Upper lobe of right lung (tissue), 1 donor: ENCODE data around the gene UNC5C. TPM values are rescaled to one million over a fixed set of nuclear protein-coding genes. Genes with fewer than 3 reads are reported as not detected.

Source experiments
- ATAC-seq: fragments of 200-7000 bp; cut with Tn5 transposase; one replicate; pipeline ENCODE4 v1.9.1; 2020; ENCODE audit warnings: mild to moderate bottlenecking, moderate library complexity
- DNase-seq: peaks from one replicate; pipeline ENCODE4 v3.0.0-alpha.2; 2020
- H3K27ac ChIP-seq: fragments of 200-600 bp; one replicate; pipeline ENCODE4 v1.8.0; 2022
- H3K27me3 ChIP-seq: fragments of 200-600 bp; one replicate; pipeline ENCODE4 v1.8.0; 2022; ENCODE audit warnings: mild to moderate bottlenecking
- H3K36me3 ChIP-seq: fragments of 200-600 bp; one replicate; pipeline ENCODE4 v1.8.0; 2022
- H3K4me1 ChIP-seq: fragments of 200-600 bp; one replicate; pipeline ENCODE4 v1.8.0; 2022
- H3K4me3 ChIP-seq: fragments of 200-600 bp; one replicate; pipeline ENCODE4 v1.8.0; 2022; ENCODE audit warnings: mild to moderate bottlenecking
- H3K9me3 ChIP-seq: fragments of 200-600 bp; one replicate; pipeline ENCODE4 v1.8.0; 2022
- intact Hi-C: fragments of 100-400 bp; cut with DNase I; formaldehyde crosslinking; loops from one replicate; pipeline ENCODE4 v1.11.0; 2022
- total RNA-seq: library from RNA; stranded (reverse); fragmentation: NEBNext Ultra II Directional; extraction: Animal tissue kit (Norgen Biotek cat#: 25700); gene quantifications from one replicate; pipeline ENCODE4 v1.2.1, GENCODE V29; 2021
- TF ChIP-seq, protein P1 (sequence below): fragments of 200-600 bp; IDR thresholded peaks from one replicate; pipeline ENCODE4 v1.8.0; 2022; ENCODE audit warnings: antibody characterized with exemption
- donor health status: DM: no; HTN: yes; CAD: no; lungs with severe emphysema.

UNC5C gene
- total RNA-seq, 1 donor from 2014 or later, result 6.7 TPM

DNA sequence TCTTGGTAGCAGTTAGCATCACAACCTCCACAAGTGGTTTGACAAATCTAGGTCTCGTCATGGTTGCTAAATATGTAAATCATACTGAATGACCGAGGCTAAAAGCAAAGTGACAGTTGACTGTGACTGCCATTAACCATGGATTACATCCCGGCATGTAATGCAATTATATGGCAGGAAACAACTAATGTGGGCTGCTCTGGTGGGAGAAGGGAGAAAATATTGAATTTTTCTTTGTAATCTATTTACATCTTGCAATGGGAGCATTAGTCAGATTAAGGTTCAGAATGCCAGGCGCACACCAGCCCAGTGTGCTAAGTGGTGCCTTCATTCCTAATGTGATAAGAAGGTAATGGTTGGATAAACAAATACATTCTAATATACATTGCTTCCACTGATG is 35.8 kb downstream of the UNC5C start:
- ATAC-seq (no peak), DNase-seq (no peak)
- no peak overlapping the region for H3K27ac ChIP-seq
- H3K4me3 ChIP-seq, result no peak overlapping the region
- TF ChIP-seq, protein P1, sequence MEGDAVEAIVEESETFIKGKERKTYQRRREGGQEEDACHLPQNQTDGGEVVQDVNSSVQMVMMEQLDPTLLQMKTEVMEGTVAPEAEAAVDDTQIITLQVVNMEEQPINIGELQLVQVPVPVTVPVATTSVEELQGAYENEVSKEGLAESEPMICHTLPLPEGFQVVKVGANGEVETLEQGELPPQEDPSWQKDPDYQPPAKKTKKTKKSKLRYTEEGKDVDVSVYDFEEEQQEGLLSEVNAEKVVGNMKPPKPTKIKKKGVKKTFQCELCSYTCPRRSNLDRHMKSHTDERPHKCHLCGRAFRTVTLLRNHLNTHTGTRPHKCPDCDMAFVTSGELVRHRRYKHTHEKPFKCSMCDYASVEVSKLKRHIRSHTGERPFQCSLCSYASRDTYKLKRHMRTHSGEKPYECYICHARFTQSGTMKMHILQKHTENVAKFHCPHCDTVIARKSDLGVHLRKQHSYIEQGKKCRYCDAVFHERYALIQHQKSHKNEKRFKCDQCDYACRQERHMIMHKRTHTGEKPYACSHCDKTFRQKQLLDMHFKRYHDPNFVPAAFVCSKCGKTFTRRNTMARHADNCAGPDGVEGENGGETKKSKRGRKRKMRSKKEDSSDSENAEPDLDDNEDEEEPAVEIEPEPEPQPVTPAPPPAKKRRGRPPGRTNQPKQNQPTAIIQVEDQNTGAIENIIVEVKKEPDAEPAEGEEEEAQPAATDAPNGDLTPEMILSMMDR, result no peak
- no peaks in the 10 kb centered on the region for H3K9me3 ChIP-seq
- intact Hi-C loops, result no loop called here
- no peaks in the 10 kb centered on the region for H3K27me3 ChIP-seq
- H3K4me1 ChIP-seq, result no peaks in the 10 kb centered on the region
- H3K36me3 ChIP-seq, result no peaks in the 10 kb centered on the region

- Histone ChIP-seq H3K36me3 (no peaks in the 10 kb centered on the region), H3K4me3 (no peak overlapping the region), H3K4me1 (no peaks in the 10 kb centered on the region), H3K9me3 (no peaks in the 10 kb centered on the region), H3K27me3 (no peaks in the 10 kb centered on the region), H3K27ac (no peak overlapping the region)
- ATAC-seq, result no peak
- TF ChIP-seq, protein P1, result no peak
- intact Hi-C loops, result no loop called here
- DNase-seq, result no peak
These were observed 37.3 kb downstream of the UNC5C start for GRCh38 chr4:95511477-95511876.

GRCh38 chr4:95510877-95511276 is 37.9 kb downstream of the UNC5C start:
- H3K27ac ChIP-seq, result no peak overlapping the region
- intact Hi-C loops, result no loop called here
- no peak for DNase-seq
- no peaks in the 10 kb centered on the region for H3K9me3 ChIP-seq
- no peaks in the 10 kb centered on the region for H3K36me3 ChIP-seq
- no peaks in the 10 kb centered on the region for H3K27me3 ChIP-seq
- TF ChIP-seq, protein P1, result no peak
- ATAC-seq, result no peak
- H3K4me3 ChIP-seq, result no peak overlapping the region
- no peaks in the 10 kb centered on the region for H3K4me1 ChIP-seq

DNA sequence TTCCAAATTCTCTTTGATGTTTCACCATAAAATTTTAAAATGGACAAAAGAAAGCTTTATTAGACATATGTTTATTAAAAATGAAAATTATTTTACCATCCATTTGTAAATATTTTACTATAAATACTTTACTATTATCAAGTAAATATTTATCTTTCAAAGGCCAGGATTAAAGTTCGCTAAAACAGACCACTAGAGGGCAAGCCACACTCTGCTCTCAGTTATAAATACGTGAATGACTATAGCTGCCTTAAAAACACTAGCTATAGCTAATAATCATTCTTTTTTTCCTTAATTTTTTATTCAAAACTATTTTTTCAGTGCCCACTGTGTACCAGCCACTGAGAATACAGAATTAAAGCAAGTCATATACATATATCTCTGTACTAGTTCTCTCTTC is 38.6 kb downstream of the UNC5C start:
- no peak for DNase-seq
- intact Hi-C loops, result no loop called here
- TF ChIP-seq, protein P1, result peak; percentile 67
- no peaks in the 10 kb centered on the region for H3K36me3 ChIP-seq
- no peak overlapping the region for H3K27ac ChIP-seq
- no peaks in the 10 kb centered on the region for H3K9me3 ChIP-seq
- H3K27me3 ChIP-seq, result no peaks in the 10 kb centered on the region
- peak; percentile 53 for ATAC-seq
- no peaks in the 10 kb centered on the region for H3K4me1 ChIP-seq
- no peak overlapping the region for H3K4me3 ChIP-seq

GRCh38 chr4:95508421-95508820 is 40.4 kb downstream of the UNC5C start:
- H3K36me3 ChIP-seq, result no peaks in the 10 kb centered on the region
- DNase-seq (no peak), ATAC-seq (no peak)
- intact Hi-C loops, result no loop called here
- H3K27me3 ChIP-seq, result no peaks in the 10 kb centered on the region
- no peak overlapping the region for H3K4me3 ChIP-seq
- H3K27ac ChIP-seq, result no peak overlapping the region
- H3K4me1 ChIP-seq, result no peaks in the 10 kb centered on the region
- H3K9me3 ChIP-seq, result no peaks in the 10 kb centered on the region
- TF ChIP-seq, protein P1, result no peak

- TF ChIP-seq, protein P1, result no peak
- H3K4me1 ChIP-seq, result no peaks in the 10 kb centered on the region
- H3K27ac ChIP-seq, result no peak overlapping the region
- no peaks in the 10 kb centered on the region for H3K36me3 ChIP-seq
- H3K4me3 ChIP-seq, result no peak overlapping the region
- no peak for DNase-seq
- no peaks in the 10 kb centered on the region for H3K9me3 ChIP-seq
- ATAC-seq, result no peak
- H3K27me3 ChIP-seq, result no peaks in the 10 kb centered on the region
- intact Hi-C loops, result no loop called here
These were observed 41.2 kb downstream of the UNC5C start for GRCh38 chr4:95507561-95507960.
